ENCODE data around the gene HPGD. TPM values are rescaled to one million over a fixed set of nuclear protein-coding genes. Genes with fewer than 3 reads are reported as not detected.

The HPGD gene
- total and polyA plus RNA-seq, 12 donors = 3.6 to 443 (median 18.4) TPM

DNA sequence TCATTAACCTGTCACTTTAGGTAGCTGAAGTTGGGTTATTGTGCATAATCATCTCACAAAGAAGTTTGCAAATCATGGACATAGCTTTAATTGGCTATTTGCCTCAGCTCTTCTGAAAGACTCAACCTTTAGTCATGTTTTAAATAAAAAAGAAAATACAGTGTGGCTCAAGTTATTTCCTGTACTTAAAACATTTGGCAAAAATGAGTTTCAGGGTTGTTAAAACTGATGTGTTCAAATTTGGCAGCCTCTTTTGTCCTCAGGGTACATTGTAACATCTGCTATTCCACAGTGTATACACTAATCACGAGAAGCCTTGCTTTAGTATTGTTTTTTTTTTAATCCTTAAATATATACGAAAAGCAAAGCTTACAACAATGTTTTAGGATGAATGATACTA, 31.5 kb upstream of the HPGD start:
- intact Hi-C loops (cut with DNase I) = no loop called here
- H3K27me3 ChIP-seq = no peaks in the 10 kb centered on the region
- H3K36me3 ChIP-seq (replicated peaks in 1 of 2) = no peaks in the 10 kb centered on the region
- WGBS, 4 donors = 65 to 78% (median 72%) methylated on average over 2 of the region's 2 CpGs
- DNase-seq = no peak
- H3K4me3 ChIP-seq = no peak overlapping the region
- H3K4me1 ChIP-seq (replicated peaks in 1 of 2) = no peaks in the 10 kb centered on the region
- TF ChIP-seq POLR2A (IDR thresholded peaks at IDR 0.05) (no peak), CTCF (IDR thresholded peaks at IDR 0.05) (no peak)
- no peak overlapping the region for H3K27ac ChIP-seq
- H3K9me3 ChIP-seq (replicated peaks in 1 of 3) = no peaks in the 10 kb centered on the region

DNA sequence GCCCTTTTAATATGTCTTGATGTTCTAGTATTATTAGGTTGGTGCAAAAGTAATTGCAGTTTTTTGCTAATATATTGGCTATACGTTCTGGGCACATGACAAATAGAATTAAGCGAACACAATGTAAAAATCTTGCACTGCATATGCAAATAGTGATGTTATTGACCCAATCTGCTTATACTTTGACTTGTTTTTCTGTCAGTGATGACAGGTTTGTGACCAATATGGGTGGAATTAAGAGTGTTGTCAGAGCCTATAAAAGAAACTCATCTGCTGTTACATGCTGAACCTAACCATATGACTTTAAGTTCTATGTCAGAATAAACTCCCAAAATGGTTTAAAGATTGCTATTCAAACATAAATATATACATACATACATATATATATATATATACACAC, 30.7 kb upstream of the HPGD start:
- H3K27ac ChIP-seq = no peak overlapping the region
- WGBS, 4 donors = 66 to 82% (median 71%) methylated on average over 2 of the region's 2 CpGs
- intact Hi-C loops (cut with DNase I) = no loop called here

DNA sequence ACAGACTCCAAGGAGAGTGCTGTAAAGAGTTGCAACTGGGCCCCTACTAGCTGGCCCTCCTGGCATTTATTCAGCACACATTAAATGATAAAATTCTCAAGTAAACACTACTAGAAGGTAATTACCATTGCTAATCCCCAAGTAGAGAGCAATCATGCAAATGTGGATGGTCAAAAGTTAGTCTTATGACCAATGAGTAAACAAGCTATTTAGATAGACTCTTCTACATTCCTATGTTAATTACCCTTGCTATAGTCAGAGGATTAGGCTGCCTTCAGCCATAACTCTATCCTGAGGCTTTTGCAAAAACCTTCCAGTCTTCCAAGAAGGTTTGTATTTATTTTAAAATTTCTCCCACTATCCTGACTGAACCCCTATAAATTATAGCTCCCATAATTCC, 28.3 kb upstream of the HPGD start:
- Histone ChIP-seq H3K27ac (no peak overlapping the region), H3K36me3 (replicated peaks in 1 of 2) (no peaks in the 10 kb centered on the region), H3K27me3 (no peaks in the 10 kb centered on the region), H3K4me3 (no peak overlapping the region), H3K4me1 (replicated peaks in 1 of 2) (no peaks in the 10 kb centered on the region), H3K9me3 (replicated peaks in 1 of 3) (no peaks in the 10 kb centered on the region)
- TF ChIP-seq CTCF (IDR thresholded peaks at IDR 0.05) (no peak), POLR2A (IDR thresholded peaks at IDR 0.05) (no peak)
- intact Hi-C loops (cut with DNase I) = no loop called here
- no peak for DNase-seq

More for the DNA sequence above, 30.7 kb upstream of the HPGD start:
- no peaks in the 10 kb centered on the region for H3K36me3 ChIP-seq (replicated peaks in 1 of 2)
- no peaks in the 10 kb centered on the region for H3K9me3 ChIP-seq (replicated peaks in 1 of 3)
- no peak for DNase-seq
- TF ChIP-seq CTCF (IDR thresholded peaks at IDR 0.05) = no peak
- no peak for TF ChIP-seq POLR2A (IDR thresholded peaks at IDR 0.05)
- H3K4me1 ChIP-seq (replicated peaks in 1 of 2) = no peaks in the 10 kb centered on the region
- H3K4me3 ChIP-seq = no peak overlapping the region
- no peaks in the 10 kb centered on the region for H3K27me3 ChIP-seq

- Histone ChIP-seq H3K27ac (no peak overlapping the region), H3K4me3 (no peak overlapping the region), H3K4me1 (replicated peaks in 1 of 2) (no peaks in the 10 kb centered on the region), H3K36me3 (replicated peaks in 1 of 2) (no peaks in the 10 kb centered on the region), H3K9me3 (replicated peaks in 1 of 3) (no peaks in the 10 kb centered on the region), H3K27me3 (no peaks in the 10 kb centered on the region)
- intact Hi-C loops (cut with DNase I) = no loop called here
- TF ChIP-seq POLR2A (IDR thresholded peaks at IDR 0.05) (no peak), CTCF (IDR thresholded peaks at IDR 0.05) (no peak)
- WGBS, 4 donors = 68 to 76% (median 73%) methylated on average over 1 of the region's 1 CpG
- DNase-seq = no peak
Measured at GRCh38 chr4:174549721-174550120, 27.4 kb upstream of the HPGD start.
